HG02798 (cell line): Measurements from ENCODE around the gene ESRRB.

Experiments
- ATAC-seq: cut with Tn5 transposase; IDR thresholded peaks from one replicate; pipeline ENCODE4 v1.9.1; 2021; ENCODE audit warnings: mild to moderate bottlenecking; ENCODE audit not compliant: unreplicated experiment, poor library complexity

Gene ESRRB

DNA sequence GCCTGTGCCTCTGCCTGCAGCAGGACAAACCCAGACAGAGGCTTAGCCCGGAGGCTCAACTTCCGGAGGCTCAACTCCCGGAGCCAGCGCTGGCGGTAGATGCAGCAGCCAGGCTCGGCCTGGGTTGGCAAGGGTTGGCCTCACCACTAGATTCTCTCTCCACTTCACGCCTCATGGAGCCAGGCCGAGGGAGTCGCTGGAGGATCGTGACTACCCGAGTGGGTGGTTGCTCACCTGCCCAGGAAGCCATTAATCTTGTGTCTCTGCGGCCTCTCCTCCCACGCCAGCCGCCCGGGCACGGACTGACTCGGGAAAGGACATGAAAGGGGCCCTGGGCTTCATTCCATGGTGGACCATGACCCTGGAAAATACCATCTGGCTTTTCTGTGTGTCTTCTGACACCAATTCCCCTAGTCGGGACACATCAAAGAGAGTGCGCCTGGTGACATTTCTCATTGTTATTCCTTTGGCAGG, 20.8 kb downstream of the ESRRB start:
- no peak for ATAC-seq

DNA sequence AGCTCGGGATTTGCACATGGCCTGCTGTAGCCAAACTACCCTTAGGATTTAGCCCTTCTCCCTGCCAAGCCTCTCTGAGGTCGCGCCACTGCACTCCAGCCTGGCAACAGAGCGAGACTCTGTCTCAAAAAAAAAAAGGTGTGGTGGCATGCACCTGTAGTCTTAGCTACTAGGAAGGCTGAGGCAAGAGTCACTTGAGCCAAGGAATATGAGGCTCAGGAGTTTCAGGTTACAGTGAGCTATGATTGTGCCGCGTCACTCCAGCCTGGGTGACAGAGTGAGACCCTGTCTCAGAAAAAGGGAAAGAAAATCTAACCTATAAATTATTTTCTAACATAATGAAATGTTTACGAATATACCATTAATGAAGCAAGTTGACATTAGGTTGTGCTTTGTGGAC, 29.7 kb downstream of the ESRRB start:
- ATAC-seq: no peak

DNA sequence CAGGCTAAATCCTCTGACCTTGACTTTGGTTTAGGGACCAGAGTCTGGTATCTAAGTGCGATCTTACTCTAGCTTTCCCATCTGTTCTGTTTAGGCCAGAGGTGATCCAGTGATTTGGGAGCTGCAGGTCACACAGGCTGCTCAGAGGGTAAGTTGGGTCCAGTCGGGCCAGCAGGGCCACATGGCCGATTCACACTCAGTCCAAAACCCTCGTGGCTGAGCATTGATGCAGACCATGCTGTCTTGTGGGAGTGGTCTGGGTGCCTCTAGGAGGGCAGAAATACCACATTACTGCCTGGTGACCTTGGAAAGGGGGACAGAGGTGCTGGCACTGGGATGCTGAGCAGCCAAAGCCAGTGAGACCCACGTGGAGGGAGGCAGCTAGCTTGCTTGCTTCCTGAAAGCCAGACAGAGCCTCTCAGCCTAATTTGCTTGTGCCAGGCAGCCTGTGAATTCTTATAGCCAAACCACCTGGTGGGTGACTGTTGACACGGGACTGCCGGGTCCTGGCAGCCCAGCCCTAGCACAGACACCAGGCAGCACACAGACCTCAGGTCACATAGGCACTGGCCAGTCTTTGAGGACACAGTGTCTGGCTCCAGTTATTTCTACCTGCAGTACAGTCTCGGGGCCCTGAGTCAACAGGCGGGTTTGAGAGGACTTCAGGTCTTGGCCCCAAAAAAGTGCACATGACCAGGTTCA, 31.7 kb downstream of the ESRRB start:
- no peak for ATAC-seq

DNA sequence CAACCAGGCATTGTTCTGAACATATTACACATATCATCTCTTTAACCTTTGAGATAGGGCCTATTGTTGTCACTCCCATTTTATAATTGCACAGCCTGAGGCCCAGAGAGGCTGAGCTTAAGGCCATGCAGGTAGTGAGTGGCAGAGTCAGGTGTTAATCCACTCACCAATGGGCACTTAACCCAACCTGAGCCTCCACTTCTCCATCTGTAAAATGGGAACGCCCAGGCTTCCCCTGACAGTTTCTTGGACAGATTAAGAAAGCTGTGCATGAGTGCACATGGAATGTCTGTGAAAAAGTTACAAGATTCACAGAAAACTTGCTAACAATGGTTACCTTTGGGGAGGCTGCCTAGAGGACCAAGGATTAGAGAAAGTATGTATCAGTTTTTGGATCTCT, 32.9 kb downstream of the ESRRB start:
- ATAC-seq: no peak

DNA sequence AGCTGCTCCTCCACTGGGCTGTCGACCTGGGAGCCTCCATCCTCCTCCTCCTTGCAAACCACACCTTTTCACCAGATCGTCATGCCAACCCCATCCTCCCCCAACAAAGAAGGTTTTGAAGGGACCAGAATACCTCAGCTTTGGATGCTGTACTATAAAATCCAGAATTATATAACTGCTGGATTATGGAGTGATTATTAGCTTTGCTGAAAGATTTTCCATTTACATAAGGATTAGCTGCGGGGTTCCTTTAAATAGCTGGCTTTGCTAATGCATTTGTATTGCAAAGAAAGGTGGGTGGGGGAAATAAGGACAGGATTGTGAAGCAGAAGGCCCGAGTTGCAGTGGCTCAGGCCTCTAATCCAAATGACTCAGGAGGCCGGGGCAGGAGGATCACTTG, 36.6 kb downstream of the ESRRB start:
- no peak for ATAC-seq

DNA sequence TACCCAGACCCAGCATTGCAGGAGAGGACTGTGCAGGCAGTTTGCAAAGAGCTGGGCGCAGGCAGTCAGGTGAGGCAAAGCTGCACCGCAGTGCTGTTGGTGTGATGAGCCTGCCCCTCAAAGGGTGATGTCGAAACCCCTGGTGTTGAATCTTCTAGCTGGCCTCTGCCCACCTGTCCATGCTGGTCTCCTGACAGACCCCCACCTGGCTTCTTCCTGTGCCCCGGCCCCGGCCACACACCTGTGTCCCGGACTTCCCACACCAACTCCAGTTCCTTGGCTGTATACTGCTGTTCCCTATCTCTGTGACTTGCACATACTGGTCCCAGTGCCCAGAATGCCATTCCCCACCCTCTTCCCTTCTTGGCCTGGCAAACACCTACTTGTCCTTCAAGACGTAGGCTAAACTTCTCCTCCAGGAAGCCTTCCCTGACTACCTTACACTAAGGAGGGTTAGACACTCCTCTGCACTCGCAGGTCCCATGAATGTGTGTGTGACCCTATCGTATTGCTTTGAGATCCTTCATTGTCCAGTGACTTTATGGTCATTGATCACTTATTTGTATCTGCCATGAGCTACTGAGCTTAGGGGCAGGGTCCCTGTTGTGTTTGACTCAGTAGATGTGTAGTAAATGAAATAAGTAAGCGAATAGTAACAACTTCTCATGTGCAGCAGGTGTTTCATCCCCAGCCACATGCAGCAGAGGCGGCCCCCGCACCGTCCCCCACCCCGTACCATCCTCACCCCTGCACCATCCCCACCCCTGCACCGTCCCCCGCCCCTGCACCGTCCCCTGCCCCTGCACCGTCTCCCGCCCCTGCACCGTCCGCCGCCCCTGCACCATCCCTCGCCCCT, 37.4 kb downstream of the ESRRB start:
- ATAC-seq: no peak

DNA sequence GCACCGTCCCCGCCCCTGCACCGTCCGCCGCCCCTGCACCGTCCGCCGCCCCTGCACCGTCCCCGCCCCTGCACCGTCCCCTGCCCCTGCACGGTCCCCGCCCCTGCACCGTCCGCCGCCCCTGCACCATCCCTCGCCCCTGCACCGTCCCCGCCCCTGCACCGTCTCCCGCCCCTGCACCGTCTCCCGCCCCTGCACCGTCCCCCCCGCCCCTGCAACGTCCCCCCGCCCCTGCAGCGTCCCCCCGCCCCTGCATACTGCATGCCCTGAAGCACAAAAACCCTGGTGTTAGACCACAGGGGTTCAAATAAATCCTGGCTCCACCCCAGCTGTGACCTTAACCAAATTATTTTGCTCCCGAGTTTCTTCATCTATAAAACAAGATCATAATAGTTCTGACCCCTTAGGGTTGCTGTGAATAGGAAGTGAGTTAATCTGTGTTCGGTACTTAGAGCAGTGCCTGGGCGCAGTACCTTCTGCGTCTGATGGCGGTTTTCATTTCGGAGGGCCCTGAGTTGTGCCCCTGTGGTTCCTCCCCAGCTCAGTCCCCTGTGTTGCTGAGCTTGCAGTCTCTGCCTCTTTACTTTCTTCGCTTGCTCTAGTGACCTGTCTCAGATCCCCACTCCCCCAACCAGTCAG, 38.1 kb downstream of the ESRRB start:
- no peak for ATAC-seq

DNA sequence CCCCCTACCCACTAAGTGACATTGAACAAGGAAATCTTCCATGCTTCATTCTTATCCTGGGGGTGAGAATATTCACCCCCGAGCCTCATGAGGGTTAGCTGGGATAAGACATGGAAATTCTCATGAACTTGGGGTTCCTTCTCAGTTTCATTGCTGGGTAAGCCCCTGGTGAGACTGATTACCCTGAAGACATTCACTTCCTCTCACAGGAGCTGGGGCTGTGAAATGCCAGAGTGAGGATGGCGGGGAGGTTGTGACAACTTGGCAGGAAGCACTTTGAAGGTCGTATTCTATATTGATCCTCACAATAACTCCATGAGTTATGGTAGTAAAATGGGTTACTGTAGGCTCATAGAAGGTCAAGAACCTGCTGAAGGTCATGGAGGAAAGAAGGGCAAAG, 43.5 kb downstream of the ESRRB start:
- ATAC-seq: no peak

DNA sequence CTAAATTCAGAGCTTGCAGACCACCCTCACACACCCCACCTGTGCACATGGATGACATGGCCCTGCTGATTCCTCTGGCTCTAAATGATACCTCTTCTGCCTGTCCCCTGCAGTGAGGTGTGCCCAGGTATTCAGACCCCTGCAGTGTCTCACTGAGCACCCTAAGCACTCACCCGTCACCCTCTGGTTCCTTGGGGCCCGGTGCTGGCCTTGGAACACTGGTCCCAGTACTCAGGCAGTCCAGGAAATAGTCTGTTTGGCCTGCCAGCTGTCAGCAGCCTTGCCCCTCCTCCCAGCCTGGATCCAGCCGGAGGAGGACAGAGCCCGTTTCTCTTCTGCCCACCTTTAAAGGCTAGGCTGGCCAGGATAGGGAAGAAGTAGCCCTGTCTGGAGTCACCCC, 44.9 kb downstream of the ESRRB start:
- no peak for ATAC-seq

DNA sequence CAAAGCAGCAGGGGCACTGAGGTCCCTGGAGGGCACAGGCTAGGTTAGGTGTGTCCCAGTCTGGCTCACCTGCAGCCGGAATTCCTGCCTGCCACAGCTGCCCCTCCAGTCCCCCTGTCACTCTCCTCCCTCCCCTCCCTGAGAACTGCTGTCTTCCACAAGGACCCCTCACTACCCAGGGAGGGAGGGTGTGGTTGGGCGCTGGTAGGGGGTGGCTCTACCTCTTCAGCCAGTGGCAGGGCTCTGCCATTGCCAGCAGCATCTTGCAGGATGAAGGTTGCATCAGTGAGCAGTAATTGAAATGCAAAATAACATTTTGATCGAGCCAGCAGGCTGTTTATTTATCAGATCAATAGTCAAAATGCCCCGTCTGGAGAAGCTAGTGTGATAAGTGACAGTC, 45.7 kb downstream of the ESRRB start:
- no peak for ATAC-seq

DNA sequence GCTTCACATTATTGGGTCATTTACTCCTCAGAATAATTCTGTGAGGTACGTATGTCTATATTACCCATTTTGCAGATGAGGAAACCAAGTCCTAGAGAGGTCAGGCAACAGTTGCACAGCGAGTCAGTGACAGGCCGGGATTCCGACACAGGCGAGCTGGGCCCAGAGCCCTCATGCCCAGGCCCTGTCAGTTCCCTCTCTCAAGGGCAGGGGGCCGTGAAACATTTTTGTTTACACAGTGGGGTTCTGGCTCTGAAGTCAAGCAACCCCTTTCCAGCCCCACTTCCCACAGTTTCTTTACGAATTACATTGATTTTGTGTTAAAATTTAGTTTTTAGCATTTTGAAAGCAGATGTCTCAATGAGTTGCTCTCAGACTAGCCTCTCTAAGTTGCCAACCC, 46.7 kb downstream of the ESRRB start:
- no peak for ATAC-seq

DNA sequence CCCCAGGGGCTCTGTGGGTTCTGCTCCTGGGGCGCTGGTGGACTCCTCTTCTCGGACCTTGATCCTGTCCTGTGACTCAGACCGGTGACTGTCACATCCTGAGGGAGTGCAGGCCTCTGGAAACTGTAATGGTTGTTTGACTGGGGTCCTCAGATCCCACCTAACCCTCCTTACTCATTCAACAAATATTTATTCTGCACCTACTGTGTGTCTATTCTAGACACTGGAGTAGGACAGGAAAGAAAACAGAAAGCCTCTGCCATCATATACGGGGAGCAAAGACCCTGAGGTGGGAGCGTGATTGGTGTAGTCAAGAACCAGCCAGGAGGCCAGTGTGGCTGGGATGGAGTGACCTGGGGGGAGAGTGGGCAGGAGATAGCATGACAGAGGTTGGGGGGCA, 47.6 kb downstream of the ESRRB start:
- ATAC-seq: no peak

DNA sequence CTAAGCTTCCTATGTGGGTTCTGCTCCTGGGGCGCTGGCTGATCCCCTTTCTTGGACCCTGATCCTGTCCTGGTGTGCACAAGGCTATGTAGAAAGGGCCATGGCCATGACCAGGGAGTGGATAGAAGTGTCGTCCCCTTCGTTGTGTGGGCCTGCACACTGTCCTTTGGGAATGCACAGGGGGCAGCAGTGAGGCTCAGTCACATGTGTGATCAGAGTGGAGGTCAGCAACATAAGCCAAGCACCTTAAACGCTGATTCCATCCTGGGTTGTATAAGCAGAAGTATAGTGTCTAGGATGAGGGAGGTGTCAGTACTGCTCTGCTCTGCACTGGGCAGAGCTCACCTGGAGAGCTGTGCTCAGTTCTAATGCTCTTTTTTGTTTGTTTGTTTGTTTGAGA, 48.4 kb downstream of the ESRRB start:
- ATAC-seq: no peak

DNA sequence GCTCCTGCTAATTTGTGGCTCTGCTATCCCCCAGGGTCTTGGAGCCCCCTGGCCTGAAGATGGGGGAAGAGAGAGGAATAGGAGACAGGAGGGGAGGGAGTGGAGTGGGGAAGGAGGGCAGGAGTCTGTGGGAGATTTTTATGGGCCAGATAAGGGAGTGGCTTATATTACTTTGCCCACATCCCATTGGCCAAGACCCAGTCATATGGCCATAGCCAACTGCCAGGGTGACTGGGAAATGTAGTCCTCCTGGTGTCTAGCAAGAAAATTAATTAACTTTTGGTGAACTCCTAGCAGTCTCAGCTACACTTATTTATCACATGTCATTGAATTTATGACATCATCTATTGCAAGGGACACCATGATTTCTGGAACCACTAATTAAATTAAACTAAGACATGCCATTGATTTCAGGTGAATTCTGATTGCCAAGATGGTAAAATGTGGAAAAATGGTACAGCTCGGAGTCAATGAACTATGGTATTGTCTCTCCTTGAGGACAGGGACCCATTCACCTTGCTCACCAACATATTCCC, 50.3 kb downstream of the ESRRB start:
- no peak for ATAC-seq

DNA sequence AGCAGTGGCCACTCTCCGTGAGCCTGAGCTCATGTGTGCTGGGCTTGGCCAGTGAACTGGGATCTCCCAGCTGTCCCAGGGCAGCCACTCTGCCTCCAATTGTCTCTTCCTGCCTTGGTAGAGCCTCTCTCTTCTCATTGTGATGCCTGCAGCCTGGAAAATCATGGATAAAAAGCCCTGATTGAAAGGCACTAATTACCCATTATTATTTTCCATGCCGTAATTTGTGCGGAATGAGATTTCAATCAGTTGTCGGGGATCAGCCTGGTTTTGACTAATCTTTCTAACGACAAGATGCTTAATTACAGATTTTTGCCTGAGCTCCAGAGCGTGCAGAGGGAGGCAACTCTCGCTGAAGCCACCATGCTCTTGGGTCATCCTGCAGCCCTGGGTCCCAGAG, 52.7 kb downstream of the ESRRB start:
- ATAC-seq: no peak

DNA sequence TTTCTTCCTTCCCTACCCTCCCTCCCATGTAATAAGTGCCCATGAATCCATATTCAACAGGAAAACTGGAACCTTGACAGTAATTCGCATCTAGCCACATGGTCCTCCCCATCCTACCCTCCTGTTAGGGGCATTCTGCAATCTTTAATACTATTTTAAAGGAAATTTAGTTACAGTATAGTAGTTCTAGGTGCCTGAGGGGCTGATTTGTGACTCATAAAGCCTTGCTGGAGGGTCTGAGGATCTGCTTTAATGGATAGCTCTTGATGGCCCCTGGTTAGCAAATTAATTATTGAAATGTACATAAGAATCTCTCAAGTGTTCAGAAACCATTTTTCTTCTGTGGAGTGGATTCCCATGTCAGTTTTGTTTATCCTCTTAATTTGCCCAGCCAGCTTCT, 54.1 kb downstream of the ESRRB start:
- ATAC-seq: no peak

DNA sequence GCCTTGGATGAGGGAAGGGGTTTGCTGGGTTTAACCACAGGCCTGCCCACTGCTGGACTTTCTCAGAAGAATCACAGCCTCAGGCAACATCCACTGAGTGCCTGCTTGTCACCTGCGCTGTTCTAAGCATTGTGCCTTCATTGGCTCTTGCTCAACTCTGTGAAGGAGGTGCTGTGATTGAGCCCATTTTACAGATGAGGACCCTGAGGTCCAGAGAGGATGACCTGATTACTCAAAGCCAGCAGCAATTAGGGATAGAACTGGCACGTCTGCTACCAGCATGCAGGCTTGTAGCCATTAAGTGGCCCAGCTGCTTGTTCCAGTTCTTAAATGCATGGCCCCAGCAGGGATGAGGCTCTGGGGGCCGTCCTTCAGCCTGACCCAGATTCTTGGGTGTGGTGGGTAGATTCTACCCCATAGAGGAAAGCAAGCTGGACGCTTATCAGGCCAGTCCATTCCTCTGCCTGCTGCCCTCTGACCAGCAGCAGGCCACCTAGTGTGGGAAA, 54.6 kb downstream of the ESRRB start:
- no peak for ATAC-seq

DNA sequence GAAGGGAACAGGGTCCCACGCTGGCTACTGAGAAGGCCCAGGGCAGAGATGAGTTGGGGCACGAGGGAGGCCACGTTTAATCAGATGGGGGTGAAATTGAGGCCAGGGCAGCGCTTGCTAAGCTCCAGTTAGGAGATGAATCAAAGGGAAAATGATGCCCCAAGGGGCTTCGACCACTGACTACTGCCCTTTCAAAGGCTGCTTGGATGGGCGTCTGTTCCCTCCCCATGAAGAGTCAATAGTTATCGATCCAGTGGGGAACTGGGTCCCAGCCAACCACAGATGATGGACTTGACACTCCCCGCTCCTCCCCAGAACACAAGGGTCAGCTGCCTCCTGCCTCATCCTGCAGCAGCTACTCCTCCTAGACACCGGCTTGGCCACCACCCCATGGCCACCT, 55.6 kb downstream of the ESRRB start:
- no peak for ATAC-seq

DNA sequence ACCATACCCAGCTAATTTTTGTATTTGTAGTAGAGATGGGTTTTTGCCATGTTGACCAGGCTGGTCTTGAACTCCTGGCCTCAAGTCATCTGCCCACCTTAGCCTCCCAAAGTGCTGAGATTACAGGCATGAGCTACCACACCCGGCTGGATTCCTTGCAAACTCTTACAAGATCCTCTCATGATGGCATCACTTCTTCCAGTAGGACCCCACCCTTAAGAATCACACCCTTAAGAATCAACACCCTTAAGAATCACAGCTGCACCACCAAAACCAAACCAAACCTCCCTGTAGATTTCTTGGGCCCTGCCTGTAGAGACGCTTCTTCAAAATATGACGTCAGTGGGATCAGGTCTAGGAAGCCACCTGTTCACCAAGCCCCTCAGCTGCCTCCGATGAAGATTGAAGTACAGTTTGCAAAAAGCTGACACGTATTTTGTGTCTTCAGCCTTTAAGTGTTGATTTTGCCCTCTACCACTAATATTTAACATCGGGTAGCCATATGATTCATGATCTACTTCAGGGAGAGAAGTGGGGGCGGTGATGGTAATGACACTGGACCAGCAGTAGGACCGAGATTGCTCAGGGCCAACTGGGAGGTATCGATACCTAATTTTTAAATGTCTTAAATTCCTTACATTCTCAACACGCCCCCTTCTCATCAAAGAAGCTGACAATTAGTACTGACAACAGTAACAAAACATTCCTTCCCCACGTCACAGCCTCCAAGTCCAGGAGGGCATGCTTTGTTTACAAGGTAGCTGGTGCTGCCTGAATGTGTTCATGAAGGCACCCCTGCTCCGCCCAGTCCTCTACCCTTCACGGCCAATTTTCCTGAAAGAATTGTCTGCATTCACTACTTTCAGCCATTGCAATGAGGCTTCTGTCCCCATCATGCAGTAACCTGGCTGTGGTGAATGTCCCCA, 57.2 kb downstream of the ESRRB start:
- no peak for ATAC-seq

DNA sequence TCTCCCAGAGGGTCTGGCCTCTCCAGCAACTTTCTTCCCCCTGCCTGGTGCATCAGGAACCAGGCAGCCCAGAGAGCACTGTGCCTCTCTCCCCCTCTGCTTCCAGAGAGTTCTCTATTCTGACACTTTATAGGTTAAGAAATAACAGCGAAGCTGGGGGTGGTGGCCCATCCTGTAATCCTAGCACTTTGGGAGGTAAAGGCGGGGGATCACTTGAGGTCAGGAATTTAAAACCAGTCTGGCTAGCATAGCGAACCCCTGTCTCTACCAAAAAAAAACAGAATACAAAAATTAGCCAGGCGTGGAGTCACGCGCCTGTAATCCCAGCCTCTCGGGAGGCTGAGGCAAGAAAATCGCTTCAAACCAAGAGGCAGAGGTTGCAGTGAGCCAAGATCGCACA, 58.3 kb downstream of the ESRRB start:
- ATAC-seq: no peak
